ENCODE data around the gene KCTD16.

DNA sequence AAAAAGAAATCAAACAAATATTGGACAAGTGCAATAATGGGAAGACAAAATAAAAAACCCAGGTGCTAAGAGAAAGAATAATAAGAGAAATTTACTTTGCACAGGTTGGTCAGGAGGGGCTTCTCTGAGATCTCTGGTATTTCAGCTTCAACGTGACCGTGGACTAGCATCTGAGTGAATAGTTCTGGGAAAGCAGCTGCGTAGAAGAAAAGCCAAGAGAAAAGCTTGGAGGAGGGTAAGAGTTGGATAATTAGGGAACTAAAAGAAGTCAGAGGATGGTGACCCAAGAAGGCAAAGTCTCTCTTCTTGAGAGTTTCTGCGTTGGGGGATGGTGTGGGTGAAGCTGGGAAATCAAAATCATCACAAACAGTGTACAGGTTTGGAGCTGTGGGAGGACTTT lies 41.8 kb upstream of the KCTD16 start:
- TF ChIP-seq ZNF114 (CRISPR knock-in tag; IDR thresholded peaks at IDR 0.05), result no peak
- TF ChIP-seq, protein P1, sequence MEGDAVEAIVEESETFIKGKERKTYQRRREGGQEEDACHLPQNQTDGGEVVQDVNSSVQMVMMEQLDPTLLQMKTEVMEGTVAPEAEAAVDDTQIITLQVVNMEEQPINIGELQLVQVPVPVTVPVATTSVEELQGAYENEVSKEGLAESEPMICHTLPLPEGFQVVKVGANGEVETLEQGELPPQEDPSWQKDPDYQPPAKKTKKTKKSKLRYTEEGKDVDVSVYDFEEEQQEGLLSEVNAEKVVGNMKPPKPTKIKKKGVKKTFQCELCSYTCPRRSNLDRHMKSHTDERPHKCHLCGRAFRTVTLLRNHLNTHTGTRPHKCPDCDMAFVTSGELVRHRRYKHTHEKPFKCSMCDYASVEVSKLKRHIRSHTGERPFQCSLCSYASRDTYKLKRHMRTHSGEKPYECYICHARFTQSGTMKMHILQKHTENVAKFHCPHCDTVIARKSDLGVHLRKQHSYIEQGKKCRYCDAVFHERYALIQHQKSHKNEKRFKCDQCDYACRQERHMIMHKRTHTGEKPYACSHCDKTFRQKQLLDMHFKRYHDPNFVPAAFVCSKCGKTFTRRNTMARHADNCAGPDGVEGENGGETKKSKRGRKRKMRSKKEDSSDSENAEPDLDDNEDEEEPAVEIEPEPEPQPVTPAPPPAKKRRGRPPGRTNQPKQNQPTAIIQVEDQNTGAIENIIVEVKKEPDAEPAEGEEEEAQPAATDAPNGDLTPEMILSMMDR (conservative IDR thresholded peaks at IDR 0.05; ENCODE audit: low read depth in 2 of 2), result no peak
- TF ChIP-seq, protein P2, sequence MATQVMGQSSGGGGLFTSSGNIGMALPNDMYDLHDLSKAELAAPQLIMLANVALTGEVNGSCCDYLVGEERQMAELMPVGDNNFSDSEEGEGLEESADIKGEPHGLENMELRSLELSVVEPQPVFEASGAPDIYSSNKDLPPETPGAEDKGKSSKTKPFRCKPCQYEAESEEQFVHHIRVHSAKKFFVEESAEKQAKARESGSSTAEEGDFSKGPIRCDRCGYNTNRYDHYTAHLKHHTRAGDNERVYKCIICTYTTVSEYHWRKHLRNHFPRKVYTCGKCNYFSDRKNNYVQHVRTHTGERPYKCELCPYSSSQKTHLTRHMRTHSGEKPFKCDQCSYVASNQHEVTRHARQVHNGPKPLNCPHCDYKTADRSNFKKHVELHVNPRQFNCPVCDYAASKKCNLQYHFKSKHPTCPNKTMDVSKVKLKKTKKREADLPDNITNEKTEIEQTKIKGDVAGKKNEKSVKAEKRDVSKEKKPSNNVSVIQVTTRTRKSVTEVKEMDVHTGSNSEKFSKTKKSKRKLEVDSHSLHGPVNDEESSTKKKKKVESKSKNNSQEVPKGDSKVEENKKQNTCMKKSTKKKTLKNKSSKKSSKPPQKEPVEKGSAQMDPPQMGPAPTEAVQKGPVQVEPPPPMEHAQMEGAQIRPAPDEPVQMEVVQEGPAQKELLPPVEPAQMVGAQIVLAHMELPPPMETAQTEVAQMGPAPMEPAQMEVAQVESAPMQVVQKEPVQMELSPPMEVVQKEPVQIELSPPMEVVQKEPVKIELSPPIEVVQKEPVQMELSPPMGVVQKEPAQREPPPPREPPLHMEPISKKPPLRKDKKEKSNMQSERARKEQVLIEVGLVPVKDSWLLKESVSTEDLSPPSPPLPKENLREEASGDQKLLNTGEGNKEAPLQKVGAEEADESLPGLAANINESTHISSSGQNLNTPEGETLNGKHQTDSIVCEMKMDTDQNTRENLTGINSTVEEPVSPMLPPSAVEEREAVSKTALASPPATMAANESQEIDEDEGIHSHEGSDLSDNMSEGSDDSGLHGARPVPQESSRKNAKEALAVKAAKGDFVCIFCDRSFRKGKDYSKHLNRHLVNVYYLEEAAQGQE (IDR thresholded peaks at IDR 0.05; ENCODE audit: unreplicated experiment), result no peak
- TF ChIP-seq, protein P3, sequence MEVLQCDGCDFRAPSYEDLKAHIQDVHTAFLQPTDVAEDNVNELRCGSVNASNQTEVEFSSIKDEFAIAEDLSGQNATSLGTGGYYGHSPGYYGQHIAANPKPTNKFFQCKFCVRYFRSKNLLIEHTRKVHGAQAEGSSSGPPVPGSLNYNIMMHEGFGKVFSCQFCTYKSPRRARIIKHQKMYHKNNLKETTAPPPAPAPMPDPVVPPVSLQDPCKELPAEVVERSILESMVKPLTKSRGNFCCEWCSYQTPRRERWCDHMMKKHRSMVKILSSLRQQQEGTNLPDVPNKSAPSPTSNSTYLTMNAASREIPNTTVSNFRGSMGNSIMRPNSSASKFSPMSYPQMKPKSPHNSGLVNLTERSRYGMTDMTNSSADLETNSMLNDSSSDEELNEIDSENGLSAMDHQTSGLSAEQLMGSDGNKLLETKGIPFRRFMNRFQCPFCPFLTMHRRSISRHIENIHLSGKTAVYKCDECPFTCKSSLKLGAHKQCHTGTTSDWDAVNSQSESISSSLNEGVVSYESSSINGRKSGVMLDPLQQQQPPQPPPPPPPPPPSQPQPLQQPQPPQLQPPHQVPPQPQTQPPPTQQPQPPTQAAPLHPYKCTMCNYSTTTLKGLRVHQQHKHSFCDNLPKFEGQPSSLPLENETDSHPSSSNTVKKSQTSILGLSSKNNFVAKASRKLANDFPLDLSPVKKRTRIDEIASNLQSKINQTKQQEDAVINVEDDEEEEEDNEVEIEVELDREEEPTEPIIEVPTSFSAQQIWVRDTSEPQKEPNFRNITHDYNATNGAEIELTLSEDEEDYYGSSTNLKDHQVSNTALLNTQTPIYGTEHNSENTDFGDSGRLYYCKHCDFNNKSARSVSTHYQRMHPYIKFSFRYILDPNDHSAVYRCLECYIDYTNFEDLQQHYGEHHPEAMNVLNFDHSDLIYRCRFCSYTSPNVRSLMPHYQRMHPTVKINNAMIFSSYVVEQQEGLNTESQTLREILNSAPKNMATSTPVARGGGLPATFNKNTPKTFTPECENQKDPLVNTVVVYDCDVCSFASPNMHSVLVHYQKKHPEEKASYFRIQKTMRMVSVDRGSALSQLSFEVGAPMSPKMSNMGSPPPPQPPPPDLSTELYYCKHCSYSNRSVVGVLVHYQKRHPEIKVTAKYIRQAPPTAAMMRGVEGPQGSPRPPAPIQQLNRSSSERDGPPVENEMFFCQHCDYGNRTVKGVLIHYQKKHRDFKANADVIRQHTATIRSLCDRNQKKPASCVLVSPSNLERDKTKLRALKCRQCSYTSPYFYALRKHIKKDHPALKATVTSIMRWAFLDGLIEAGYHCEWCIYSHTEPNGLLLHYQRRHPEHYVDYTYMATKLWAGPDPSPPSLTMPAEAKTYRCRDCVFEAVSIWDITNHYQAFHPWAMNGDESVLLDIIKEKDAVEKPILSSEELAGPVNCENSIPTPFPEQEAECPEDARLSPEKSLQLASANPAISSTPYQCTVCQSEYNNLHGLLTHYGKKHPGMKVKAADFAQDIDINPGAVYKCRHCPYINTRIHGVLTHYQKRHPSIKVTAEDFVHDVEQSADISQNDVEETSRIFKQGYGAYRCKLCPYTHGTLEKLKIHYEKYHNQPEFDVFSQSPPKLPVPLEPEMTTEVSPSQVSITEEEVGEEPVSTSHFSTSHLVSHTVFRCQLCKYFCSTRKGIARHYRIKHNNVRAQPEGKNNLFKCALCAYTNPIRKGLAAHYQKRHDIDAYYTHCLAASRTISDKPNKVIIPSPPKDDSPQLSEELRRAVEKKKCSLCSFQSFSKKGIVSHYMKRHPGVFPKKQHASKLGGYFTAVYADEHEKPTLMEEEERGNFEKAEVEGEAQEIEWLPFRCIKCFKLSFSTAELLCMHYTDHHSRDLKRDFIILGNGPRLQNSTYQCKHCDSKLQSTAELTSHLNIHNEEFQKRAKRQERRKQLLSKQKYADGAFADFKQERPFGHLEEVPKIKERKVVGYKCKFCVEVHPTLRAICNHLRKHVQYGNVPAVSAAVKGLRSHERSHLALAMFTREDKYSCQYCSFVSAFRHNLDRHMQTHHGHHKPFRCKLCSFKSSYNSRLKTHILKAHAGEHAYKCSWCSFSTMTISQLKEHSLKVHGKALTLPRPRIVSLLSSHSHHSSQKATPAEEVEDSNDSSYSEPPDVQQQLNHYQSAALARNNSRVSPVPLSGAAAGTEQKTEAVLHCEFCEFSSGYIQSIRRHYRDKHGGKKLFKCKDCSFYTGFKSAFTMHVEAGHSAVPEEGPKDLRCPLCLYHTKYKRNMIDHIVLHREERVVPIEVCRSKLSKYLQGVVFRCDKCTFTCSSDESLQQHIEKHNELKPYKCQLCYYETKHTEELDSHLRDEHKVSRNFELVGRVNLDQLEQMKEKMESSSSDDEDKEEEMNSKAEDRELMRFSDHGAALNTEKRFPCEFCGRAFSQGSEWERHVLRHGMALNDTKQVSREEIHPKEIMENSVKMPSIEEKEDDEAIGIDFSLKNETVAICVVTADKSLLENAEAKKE (CRISPR knock-in tag; IDR thresholded peaks at IDR 0.05), result no peak
- no peak for TF ChIP-seq EZH2phosphoT487 (IDR thresholded peaks at IDR 0.05; ENCODE audit: unreplicated experiment)
- no peak for TF ChIP-seq POLR2AphosphoS5 (IDR thresholded peaks at IDR 0.05; ENCODE audit: low read depth)
- no peak for TF ChIP-seq EZH2 (IDR thresholded peaks at IDR 0.05; ENCODE audit: low read depth, unreplicated experiment)
- no peak for TF ChIP-seq CREB1 (CRISPR knock-in tag; IDR thresholded peaks at IDR 0.05; ENCODE audit: low read depth)
- no peak for TF ChIP-seq STAT1 (IDR thresholded peaks at IDR 0.05; ENCODE audit: unreplicated experiment)
